ENCODE measurements around the gene COG3.

DNA sequence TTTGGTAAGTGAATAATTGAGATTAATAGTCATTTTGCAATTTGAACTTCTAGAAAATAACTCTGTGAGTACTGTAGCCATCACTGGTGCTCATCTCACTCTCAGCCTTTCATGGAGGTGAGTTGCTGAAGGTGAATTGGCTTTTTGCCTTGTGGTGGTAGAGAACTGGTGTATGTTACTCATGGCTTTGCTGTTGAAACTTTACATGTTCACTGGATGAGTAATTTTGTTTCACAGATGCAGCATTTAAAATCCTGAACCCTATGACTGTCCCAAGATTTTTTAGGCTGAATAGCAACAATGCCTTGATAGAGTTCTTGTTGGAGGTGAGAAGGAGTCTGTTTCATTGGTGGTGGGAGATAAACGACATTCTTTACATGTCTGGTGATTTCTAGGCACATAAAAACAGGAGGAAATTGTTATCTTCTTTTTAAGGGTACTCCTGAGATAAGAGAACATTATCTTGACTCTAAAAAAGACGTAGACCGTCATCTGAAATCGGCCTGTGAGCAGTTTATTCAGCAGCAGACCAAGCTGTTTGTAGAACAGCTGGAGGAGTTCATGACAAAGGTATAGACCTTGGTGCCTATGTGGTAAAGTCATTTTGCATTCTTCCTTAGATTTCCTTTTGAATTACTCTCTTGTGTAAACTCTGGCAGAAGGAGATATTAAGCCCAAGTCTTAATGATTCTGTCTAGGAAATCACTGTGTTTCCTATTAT is 53.9 kb downstream of the COG3 start:
- TF ChIP-seq, protein P1, sequence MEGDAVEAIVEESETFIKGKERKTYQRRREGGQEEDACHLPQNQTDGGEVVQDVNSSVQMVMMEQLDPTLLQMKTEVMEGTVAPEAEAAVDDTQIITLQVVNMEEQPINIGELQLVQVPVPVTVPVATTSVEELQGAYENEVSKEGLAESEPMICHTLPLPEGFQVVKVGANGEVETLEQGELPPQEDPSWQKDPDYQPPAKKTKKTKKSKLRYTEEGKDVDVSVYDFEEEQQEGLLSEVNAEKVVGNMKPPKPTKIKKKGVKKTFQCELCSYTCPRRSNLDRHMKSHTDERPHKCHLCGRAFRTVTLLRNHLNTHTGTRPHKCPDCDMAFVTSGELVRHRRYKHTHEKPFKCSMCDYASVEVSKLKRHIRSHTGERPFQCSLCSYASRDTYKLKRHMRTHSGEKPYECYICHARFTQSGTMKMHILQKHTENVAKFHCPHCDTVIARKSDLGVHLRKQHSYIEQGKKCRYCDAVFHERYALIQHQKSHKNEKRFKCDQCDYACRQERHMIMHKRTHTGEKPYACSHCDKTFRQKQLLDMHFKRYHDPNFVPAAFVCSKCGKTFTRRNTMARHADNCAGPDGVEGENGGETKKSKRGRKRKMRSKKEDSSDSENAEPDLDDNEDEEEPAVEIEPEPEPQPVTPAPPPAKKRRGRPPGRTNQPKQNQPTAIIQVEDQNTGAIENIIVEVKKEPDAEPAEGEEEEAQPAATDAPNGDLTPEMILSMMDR (conservative IDR thresholded peaks at IDR 0.05; ENCODE audit: low read depth, low read length): no peak
- no peak for TF ChIP-seq EZH2 (IDR thresholded peaks at IDR 0.05; ENCODE audit: borderline replicate concordance, low read depth, low read length, poor library complexity, severe bottlenecking)
